Activated CD8-positive, alpha-beta memory T cell treated with anti-CD3 and anti-CD28 coated beads for 48 hours (primary cell): Measurements from ENCODE around the gene C1orf210.

Source experiments
- DNase-seq, 3 experiments: peaks; one replicate each; pipeline ENCODE4 v3.0.0-alpha.2; 2020; ENCODE audit warnings: low read depth in 2 of 3, low spot score in 2 of 3

C1orf210 gene

GRCh38 chr1:43252225-43252624 is 33.2 kb downstream of the C1orf210 start:
- DNase-seq, result no peak

GRCh38 chr1:43251024-43251423 is 34.4 kb downstream of the C1orf210 start:
- DNase-seq, result no peak

- no peak for DNase-seq
Measured at GRCh38 chr1:43250351-43250761, 35.0 kb downstream of the C1orf210 start.

- DNase-seq, result no peak
Measured at GRCh38 chr1:43247256-43247921, 38.0 kb downstream of the C1orf210 start.

GRCh38 chr1:43246466-43247213 is 38.7 kb downstream of the C1orf210 start:
- no peak for DNase-seq

GRCh38 chr1:43243299-43243698 is 42.1 kb downstream of the C1orf210 start:
- DNase-seq, result no peak

GRCh38 chr1:43241413-43241836 is 44.0 kb downstream of the C1orf210 start:
- DNase-seq, result no peak

- no peak for DNase-seq
Measured at GRCh38 chr1:43239484-43239883, 45.9 kb downstream of the C1orf210 start.

- no peak for DNase-seq
Measured at GRCh38 chr1:43238991-43239469, 46.4 kb downstream of the C1orf210 start.

- no peak for DNase-seq
Measured at GRCh38 chr1:43238085-43238484, 47.3 kb downstream of the C1orf210 start.

GRCh38 chr1:43237121-43237520 is 48.3 kb downstream of the C1orf210 start:
- DNase-seq, result no peak

GRCh38 chr1:43235451-43236121 is 49.8 kb downstream of the C1orf210 start:
- no peak for DNase-seq

GRCh38 chr1:43235040-43235439 is 50.3 kb downstream of the C1orf210 start:
- no peak for DNase-seq

GRCh38 chr1:43234267-43234666 is 51.1 kb downstream of the C1orf210 start:
- no peak for DNase-seq

- DNase-seq, result no peak
Measured at GRCh38 chr1:43233631-43234030, 51.8 kb downstream of the C1orf210 start.

GRCh38 chr1:43232482-43232881 is 52.9 kb downstream of the C1orf210 start:
- no peak for DNase-seq

GRCh38 chr1:43232074-43232473 is 53.3 kb downstream of the C1orf210 start:
- DNase-seq, result no peak
